Measurements from ENCODE around the gene PKP1.

DNA sequence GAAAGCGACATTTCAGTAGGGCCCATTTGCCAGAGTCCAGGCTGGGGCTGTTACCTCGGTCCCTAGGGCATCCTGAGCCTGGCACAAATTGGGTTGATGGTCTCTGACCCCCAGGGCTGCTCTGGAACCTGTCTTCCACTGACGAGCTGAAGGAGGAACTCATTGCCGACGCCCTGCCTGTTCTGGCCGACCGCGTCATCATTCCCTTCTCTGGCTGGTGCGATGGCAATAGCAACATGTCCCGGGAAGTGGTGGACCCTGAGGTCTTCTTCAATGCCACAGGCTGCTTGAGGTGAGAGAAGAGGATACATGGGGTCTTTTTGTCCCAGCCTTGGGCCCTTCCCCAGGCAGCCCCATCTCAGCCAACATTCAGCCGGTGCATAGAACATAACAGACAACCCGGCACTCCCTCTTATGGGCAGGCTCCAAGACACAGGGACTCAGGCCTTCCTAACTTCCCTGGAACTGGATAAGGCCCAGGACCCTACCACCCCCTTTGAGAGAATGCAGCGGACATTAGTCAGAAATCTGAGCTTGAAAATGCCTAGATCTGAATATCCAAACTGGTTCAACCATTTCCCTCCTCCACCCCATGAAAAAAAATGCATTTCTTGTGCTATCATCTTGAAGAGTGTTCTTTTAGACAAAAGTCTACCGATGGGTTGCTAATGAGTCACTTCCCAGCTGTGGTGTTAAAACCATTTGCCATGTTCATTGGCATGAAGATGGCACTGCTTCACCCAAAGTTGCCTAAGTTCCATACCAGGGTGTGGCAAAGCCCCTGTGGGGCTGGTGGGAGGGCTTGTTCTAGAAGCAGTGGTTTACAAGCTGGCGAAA is 35.4 kb downstream of the PKP1 start:
- TF ChIP-seq, protein P1, sequence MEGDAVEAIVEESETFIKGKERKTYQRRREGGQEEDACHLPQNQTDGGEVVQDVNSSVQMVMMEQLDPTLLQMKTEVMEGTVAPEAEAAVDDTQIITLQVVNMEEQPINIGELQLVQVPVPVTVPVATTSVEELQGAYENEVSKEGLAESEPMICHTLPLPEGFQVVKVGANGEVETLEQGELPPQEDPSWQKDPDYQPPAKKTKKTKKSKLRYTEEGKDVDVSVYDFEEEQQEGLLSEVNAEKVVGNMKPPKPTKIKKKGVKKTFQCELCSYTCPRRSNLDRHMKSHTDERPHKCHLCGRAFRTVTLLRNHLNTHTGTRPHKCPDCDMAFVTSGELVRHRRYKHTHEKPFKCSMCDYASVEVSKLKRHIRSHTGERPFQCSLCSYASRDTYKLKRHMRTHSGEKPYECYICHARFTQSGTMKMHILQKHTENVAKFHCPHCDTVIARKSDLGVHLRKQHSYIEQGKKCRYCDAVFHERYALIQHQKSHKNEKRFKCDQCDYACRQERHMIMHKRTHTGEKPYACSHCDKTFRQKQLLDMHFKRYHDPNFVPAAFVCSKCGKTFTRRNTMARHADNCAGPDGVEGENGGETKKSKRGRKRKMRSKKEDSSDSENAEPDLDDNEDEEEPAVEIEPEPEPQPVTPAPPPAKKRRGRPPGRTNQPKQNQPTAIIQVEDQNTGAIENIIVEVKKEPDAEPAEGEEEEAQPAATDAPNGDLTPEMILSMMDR (IDR thresholded peaks at IDR 0.05; ENCODE audit: low read length), result no peak
- no peak for TF ChIP-seq EZH2 (IDR thresholded peaks at IDR 0.05; ENCODE audit: borderline replicate concordance, low read length)
